ENCODE measurements around the gene TRAPPC6A.
"Not testable (repeated sequence)": the region's sequence is repeated elsewhere in the genome, so short reads cannot be mapped to it uniquely, and the experiment has no call there.

Gene TRAPPC6A

GRCh38 chr19:45121827-45122345, 56.2 kb downstream of the TRAPPC6A start:
- TF ChIP-seq CTCF (IDR thresholded peaks at IDR 0.05) = no peak
- no peaks in the 10 kb centered on the region for H3K36me3 ChIP-seq
- no peak overlapping the region for H3K4me3 ChIP-seq
- intact Hi-C loops (cut with DNase I; ENCODE audit: low total_unique reads) = no loop called here
- no peaks in the 10 kb centered on the region for H3K27me3 ChIP-seq
- H3K4me1 ChIP-seq = peaks cover 0 to 47% (median 1%) of the 10 kb centered on the region in 4 donors
- H3K9me3 ChIP-seq = no peaks in the 10 kb centered on the region
- no peak for DNase-seq
- H3K27ac ChIP-seq = no peak overlapping the region

- Histone ChIP-seq H3K27me3 (no peaks in the 10 kb centered on the region), H3K9me3 (no peaks in the 10 kb centered on the region), H3K27ac (no peak overlapping the region), H3K4me1 (peaks cover 0 to 47% (median 1%) of the 10 kb centered on the region in 4 donors), H3K36me3 (no peaks in the 10 kb centered on the region), H3K4me3 (no peak overlapping the region)
- TF ChIP-seq CTCF (IDR thresholded peaks at IDR 0.05) = no peak
- intact Hi-C loops (cut with DNase I; ENCODE audit: low total_unique reads) = no loop called here
- DNase-seq = no peak
Measured at GRCh38 chr19:45119582-45119981, 58.5 kb downstream of the TRAPPC6A start.

GRCh38 chr19:45118591-45119355, 59.3 kb downstream of the TRAPPC6A start:
- H3K27me3 ChIP-seq; H3K9me3 ChIP-seq; DNase-seq; intact Hi-C loops (cut with DNase I; ENCODE audit: low total_unique reads); H3K36me3 ChIP-seq; H3K4me3 ChIP-seq; H3K27ac ChIP-seq: not testable (repeated sequence)
- peaks cover 0 to 42% (median 1%) of the 10 kb centered on the region in 4 donors for H3K4me1 ChIP-seq

- H3K36me3 ChIP-seq = no peaks in the 10 kb centered on the region
- no peak for DNase-seq
- intact Hi-C loops (cut with DNase I; ENCODE audit: low total_unique reads) = no loop called here
- H3K27me3 ChIP-seq = no peaks in the 10 kb centered on the region
- TF ChIP-seq CTCF (IDR thresholded peaks at IDR 0.05) = no peak
- no peaks in the 10 kb centered on the region for H3K9me3 ChIP-seq
- peaks cover 0 to 36% (median 1%) of the 10 kb centered on the region in 4 donors for H3K4me1 ChIP-seq
- no peak overlapping the region for H3K4me3 ChIP-seq
- H3K27ac ChIP-seq = no peak overlapping the region
Measured at GRCh38 chr19:45118106-45118505, 59.9 kb downstream of the TRAPPC6A start.

GRCh38 chr19:45117671-45118070, 60.4 kb downstream of the TRAPPC6A start:
- intact Hi-C loops (cut with DNase I; ENCODE audit: low total_unique reads) = no loop called here
- DNase-seq = no peak
- Histone ChIP-seq H3K9me3 (no peaks in the 10 kb centered on the region), H3K4me1 (peaks cover 0 to 34% (median 1%) of the 10 kb centered on the region in 4 donors), H3K36me3 (no peaks in the 10 kb centered on the region), H3K4me3 (no peak overlapping the region), H3K27me3 (no peaks in the 10 kb centered on the region), H3K27ac (no peak overlapping the region)
- no peak for TF ChIP-seq CTCF (IDR thresholded peaks at IDR 0.05)

GRCh38 chr19:45117167-45117594, 60.9 kb downstream of the TRAPPC6A start:
- no peak overlapping the region for H3K4me3 ChIP-seq
- intact Hi-C loops (cut with DNase I; ENCODE audit: low total_unique reads) = no loop called here
- no peaks in the 10 kb centered on the region for H3K9me3 ChIP-seq
- H3K27me3 ChIP-seq = no peaks in the 10 kb centered on the region
- no peak overlapping the region for H3K27ac ChIP-seq
- TF ChIP-seq CTCF (IDR thresholded peaks at IDR 0.05) = no peak
- DNase-seq = no peak
- H3K4me1 ChIP-seq = peaks cover 0 to 32% (median 1%) of the 10 kb centered on the region in 4 donors
- no peaks in the 10 kb centered on the region for H3K36me3 ChIP-seq
